SK-N-SH (cell line): ENCODE data around the gene TRNT1. TPM values are rescaled to one million over a fixed set of nuclear protein-coding genes. Genes with fewer than 3 reads are reported as not detected.

Experiments
- IRF3 ChIP-seq: fragments of 150-350 bp; IDR thresholded peaks from 2 replicates; pipeline ENCODE4 v1.6.1; 2016; ENCODE audit warnings: mild to moderate bottlenecking, low read depth, low read length
- RAD21 ChIP-seq: IDR thresholded peaks from 2 replicates; pipeline ENCODE4 v1.6.1; 2012; ENCODE audit warnings: mild to moderate bottlenecking, low read length
- SMC3 ChIP-seq: IDR thresholded peaks from 2 replicates; pipeline ENCODE4 v1.6.1; 2012; ENCODE audit warnings: low read depth, low read length, improper control_type of control experiment
- polyA plus RNA-seq, 3 experiments: library from polyadenylated mRNA; depleted of rRNA; stranded (reverse); fragments of >200 nt; gene quantifications; 2 replicates each; pipeline ENCODE4 v1.2.3, GENCODE V29; 2012
- small RNA-seq, 7 experiments: library from RNA; depleted of rRNA; stranded (forward); fragments of <200 nt; gene quantifications; one replicate each; pipeline ENCODE3, GENCODE V24; 2012

TRNT1 gene
- polyA plus RNA-seq, 1 of the 3 experiments (the other 2 are of a cell fraction) = 7.4 TPM

- no peak for TF ChIP-seq IRF3
- peak; percentile 46 for TF ChIP-seq RAD21
- TF ChIP-seq SMC3 = peak; percentile 21; the same call in 1 of the 2 replicates
Observed at GRCh38 chr3:3196148-3196861, 69.6 kb downstream of the TRNT1 start (continued).

Small RNAs within 50 kb of the gene (small RNA-seq; reads per million reads assigned to genes)
- gene RF00416 = 0 reads per million in 7 experiments

Other genes starting within 250 kb of the TRNT1 start
- gene IL5RA, start 16.6 kb upstream of the TRNT1 start, polyA plus RNA-seq (2012; rRNA removed) = not detected in 2 replicates
- 17.5 and 35.2 TPM in 2 replicates for gene CRBN, start 52.8 kb downstream of the TRNT1 start, polyA plus RNA-seq (2012; rRNA removed)